ENCODE results near the gene ZNF512.

GRCh38 chr2:27664154-27664574, 81.3 kb downstream of the ZNF512 start:
- TF ChIP-seq CTCF (IDR thresholded peaks at IDR 0.05) (no peak), ZFX (IDR thresholded peaks at IDR 0.05; ENCODE audit: borderline replicate concordance) (no peak)

All from 22Rv1 (cell line).